Effector CD8-positive, alpha-beta T cell (primary cell): ENCODE results near the gene NOL3.

Experiments
- DNase-seq: peaks from one replicate; lab custom pipeline; 2025; lab: John Stamatoyannopoulos, UW

The NOL3 gene

GRCh38 chr16:67155295-67156142 lies 14.8 kb upstream of the NOL3 start:
- peak; percentile 67 for DNase-seq

- no peak for DNase-seq
These were observed 14.0 kb upstream of the NOL3 start for GRCh38 chr16:67156143-67156844.

- DNase-seq, result no peak
These were observed 13.1 kb upstream of the NOL3 start for GRCh38 chr16:67157106-67157748.

GRCh38 chr16:67157892-67158635 lies 12.3 kb upstream of the NOL3 start:
- no peak for DNase-seq

- peak; percentile 57 for DNase-seq
These were observed 11.4 kb upstream of the NOL3 start for GRCh38 chr16:67158637-67159600.

- DNase-seq, result no peak
These were observed 8.7 kb upstream of the NOL3 start for GRCh38 chr16:67161595-67162058.

GRCh38 chr16:67162506-67163163 lies 7.7 kb upstream of the NOL3 start:
- DNase-seq, result no peak

- no peak for DNase-seq
These were observed 7.0 kb upstream of the NOL3 start for GRCh38 chr16:67163164-67163998.

- DNase-seq, result no peak
These were observed 6.3 kb upstream of the NOL3 start for GRCh38 chr16:67163999-67164558.

- DNase-seq, result no peak
These were observed 5.7 kb upstream of the NOL3 start, which contains the start of gene HSF4 for GRCh38 chr16:67164599-67165061. Gene HSF4 (plus strand): TSS chr16:67164745. CDS start chr16:67164812, 67 bp downstream.

- no peak for DNase-seq
These were observed 4.9 kb upstream of the NOL3 start for GRCh38 chr16:67165121-67166078.

GRCh38 chr16:67166110-67166547 lies 4.2 kb upstream of the NOL3 start:
- DNase-seq, result no peak

GRCh38 chr16:67166598-67167168 lies 3.7 kb upstream of the NOL3 start:
- no peak for DNase-seq

GRCh38 chr16:67167588-67167987 lies 2.8 kb upstream of the NOL3 start:
- DNase-seq, result no peak

GRCh38 chr16:67169011-67169451 lies 1.3 kb upstream of the NOL3 start:
- DNase-seq, result no peak

GRCh38 chr16:67169642-67170167 lies 633 bp upstream of the NOL3 start:
- DNase-seq, result peak; percentile 32
